Inflammatory macrophage (primary cell): ENCODE data around the gene INHBC.
"Not testable (repeated sequence)": the region's sequence is repeated elsewhere in the genome, so short reads cannot be mapped to it uniquely, and the experiment has no call there.

Experiments used
- DNase-seq, 2 donors: peaks; one replicate each; pipeline ENCODE4 v3.0.0-alpha.2; 2020 to 2022

INHBC gene

GRCh38 chr12:57487597-57488401 lies 53.2 kb downstream of the INHBC start, which contains the start of gene MARS1:
Gene MARS1 (plus strand): TSS chr12:57488068. CDS start chr12:57488091, 23 bp downstream.
- peak; percentile 96 to 97 for DNase-seq

GRCh38 chr12:57488402-57489156 lies 54.0 kb downstream of the INHBC start:
- no peak for DNase-seq

GRCh38 chr12:57489157-57489641 lies 54.6 kb downstream of the INHBC start:
- no peak for DNase-seq

- no peak for DNase-seq
Measured at GRCh38 chr12:57490126-57490525, 55.5 kb downstream of the INHBC start.

- DNase-seq, result no peak
Measured at GRCh38 chr12:57491393-57492280, 57.1 kb downstream of the INHBC start.

GRCh38 chr12:57495051-57495701 lies 60.6 kb downstream of the INHBC start:
- not testable (repeated sequence) for DNase-seq

- no peak for DNase-seq
Measured at GRCh38 chr12:57496822-57497221, 62.2 kb downstream of the INHBC start.

- no peak for DNase-seq
Measured at GRCh38 chr12:57497223-57498131, 62.9 kb downstream of the INHBC start.

GRCh38 chr12:57498132-57498502 lies 63.5 kb downstream of the INHBC start:
- no peak for DNase-seq

- DNase-seq, result no peak
Measured at GRCh38 chr12:57498571-57498970, 64.0 kb downstream of the INHBC start.

GRCh38 chr12:57500213-57500612 lies 65.6 kb downstream of the INHBC start:
- DNase-seq, result no peak
